ENCODE data around the gene USHBP1. TPM values are rescaled to one million over a fixed set of nuclear protein-coding genes. Genes with fewer than 3 reads are reported as not detected.

USHBP1 gene
- total RNA-seq, 1 experiment from 2014 or later, result 6.4 TPM

GRCh38 chr19:17266026-17266425, 1.5 kb upstream of the USHBP1 start:
- Histone ChIP-seq H3K9ac (ENCODE audit: extremely low read depth, insufficient read length, low read length) (no peak overlapping the region), H2BK120ac (ENCODE audit: low read depth, low read length, poor library complexity, severe bottlenecking) (no peak overlapping the region)

More at GRCh38 chr19:17266026-17266425, 1.5 kb upstream of the USHBP1 start:
- no CpG with 5 or more reads among the region's 7 CpGs for WGBS (ENCODE audit: extremely low coverage, insufficient read length, low lambda C conversion rate)
- Histone ChIP-seq H3K14ac (ENCODE audit: insufficient read depth, low read length) (no peak overlapping the region), H2AK5ac (ENCODE audit: insufficient read length, low read length) (no peak overlapping the region), H3K27ac (ENCODE audit: insufficient read length, low read depth, low read length) (no peak overlapping the region), H4K20me1 (ENCODE audit: control insufficient read depth, insufficient read depth, insufficient read length) (no peaks in the 10 kb centered on the region), H2BK20ac (ENCODE audit: low read depth, low read length, poor library complexity, severe bottlenecking) (no peak overlapping the region), H3K23me2 (ENCODE audit: insufficient read length, low read depth, low read length, poor library complexity, severe bottlenecking) (peaks cover 5% of the 10 kb centered on the region), H4K8ac (replicated peaks; ENCODE audit: insufficient read length, low read depth, low read length) (no peak overlapping the region), H3K4me1 (ENCODE audit: insufficient read depth, low read length) (peaks cover 4% of the 10 kb centered on the region; the same call in 1 of the 2 replicates), H3T11ph (ENCODE audit: low read length) (no peak overlapping the region), H3K4ac (ENCODE audit: low read depth, low read length) (no peak overlapping the region), H2AFZ (ENCODE audit: low read length) (no peak overlapping the region), H4K91ac (ENCODE audit: insufficient read length, low read depth, low read length) (no peak overlapping the region), H3K27me3 (ENCODE audit: insufficient read depth, low read length) (no peaks in the 10 kb centered on the region), H2BK15ac (ENCODE audit: low read depth, low read length) (no peak overlapping the region), H4K5ac (ENCODE audit: insufficient read length, low read depth, low read length) (no peak overlapping the region), H3K18ac (ENCODE audit: insufficient read length, low read depth, low read length) (no peak overlapping the region), H3K4me2 (ENCODE audit: insufficient read depth, insufficient read length, low read length) (no peak overlapping the region), H3K79me2 (ENCODE audit: insufficient read depth, low read length) (no peaks in the 10 kb centered on the region), H3K56ac (ENCODE audit: insufficient read length, low read depth, low read length) (no peak overlapping the region), H3K23ac (ENCODE audit: insufficient read length, low read depth, low read length) (no peak overlapping the region), H3K9me3 (ENCODE audit: control insufficient read depth, low read depth, low read length) (no peaks in the 10 kb centered on the region), H3K79me1 (ENCODE audit: insufficient read depth, low read depth, low read length, poor library complexity, severe bottlenecking) (peaks cover 10% of the 10 kb centered on the region), H2BK12ac (ENCODE audit: insufficient read length, low read depth, low read length) (no peak overlapping the region), H2BK5ac (ENCODE audit: insufficient read length, low read length) (no peak overlapping the region)
- H3K36me3 Mint-ChIP-seq (ENCODE audit: insufficient read depth in 1 of 3, low read depth in 3 of 3), result peaks cover 6 to 19% (median 16%) of the 10 kb centered on the region in 3 experiments
- H3K4me3 Mint-ChIP-seq, result no peak overlapping the region
- no peak for TF ChIP-seq CTCF (conservative IDR thresholded peaks at IDR 0.05)
- no peak overlapping the region for H3K27ac Mint-ChIP-seq
- H3K9me3 Mint-ChIP-seq, result no peaks in the 10 kb centered on the region; a peak in 1 of 5 replicates
- H3K4me1 Mint-ChIP-seq, result peaks cover 15 to 28% of the 10 kb centered on the region in 2 experiments
- H3K27me3 Mint-ChIP-seq (ENCODE audit: low read depth), result peaks cover 1% of the 10 kb centered on the region
- no peak for DNase-seq

All from H9 (cell line).